Heart left ventricle (tissue), 13 donors: ENCODE data around the gene ETV7.

ENCODE experiments used
- POLR2A ChIP-seq, 2 donors: fragments of 450-650 bp; IDR thresholded peaks; one replicate each; pipeline ENCODE4 v1.6.1; 2017; ENCODE audit warnings: antibody characterized with exemption in 2 of 2, mild to moderate bottlenecking in 2 of 2, moderate library complexity in 2 of 2
- TF ChIP-seq, protein P1 (sequence below), 12 donors: fragments of 200-600 bp; sonication (generic) in 4 of 12; IDR thresholded peaks; one replicate each; pipeline versions ENCODE4 v1.5.0 to v1.8.0; 2018 to 2022; ENCODE audit warnings: antibody characterized with exemption in 12 of 12, mild to moderate bottlenecking in 5 of 12
- donor health status: ischemic (EF 13 %, LVEDD 7.1; RV severe dilation, severe dysfunction).
- donor health status: DM: no; HTN: yes; CAD: no.
- donor health status: DM: no; HTN: no; CAD: no.
- donor health status: ischemic (EF 25% LVEDD 6.9; RV normal size, moderate dysfunction).
- donor health status: ischemic (EF 25% LVEDD 5.7; RV mildly dilated, moderate dysfunction).
- donor health status: ischemic (EF 35%, LVEDD 5.7; RV mildly dilated, moderate dysfunction).
- donor health status: nonischemic (EF 11% LVEDD 7.7; RV severe dilation, severe dysfunction).
- donor health status: DM: yes; HTN: yes; CAD: no.
- donor health status: PGD.
- donor health status: ischemic (EF 29% LVEDD 5.4; RV normal size, mild dysfunction).
- donor health status: nonischemic (EF 23%, LVEDD 6.1; RV moderate dilation, normal function).

DNA sequence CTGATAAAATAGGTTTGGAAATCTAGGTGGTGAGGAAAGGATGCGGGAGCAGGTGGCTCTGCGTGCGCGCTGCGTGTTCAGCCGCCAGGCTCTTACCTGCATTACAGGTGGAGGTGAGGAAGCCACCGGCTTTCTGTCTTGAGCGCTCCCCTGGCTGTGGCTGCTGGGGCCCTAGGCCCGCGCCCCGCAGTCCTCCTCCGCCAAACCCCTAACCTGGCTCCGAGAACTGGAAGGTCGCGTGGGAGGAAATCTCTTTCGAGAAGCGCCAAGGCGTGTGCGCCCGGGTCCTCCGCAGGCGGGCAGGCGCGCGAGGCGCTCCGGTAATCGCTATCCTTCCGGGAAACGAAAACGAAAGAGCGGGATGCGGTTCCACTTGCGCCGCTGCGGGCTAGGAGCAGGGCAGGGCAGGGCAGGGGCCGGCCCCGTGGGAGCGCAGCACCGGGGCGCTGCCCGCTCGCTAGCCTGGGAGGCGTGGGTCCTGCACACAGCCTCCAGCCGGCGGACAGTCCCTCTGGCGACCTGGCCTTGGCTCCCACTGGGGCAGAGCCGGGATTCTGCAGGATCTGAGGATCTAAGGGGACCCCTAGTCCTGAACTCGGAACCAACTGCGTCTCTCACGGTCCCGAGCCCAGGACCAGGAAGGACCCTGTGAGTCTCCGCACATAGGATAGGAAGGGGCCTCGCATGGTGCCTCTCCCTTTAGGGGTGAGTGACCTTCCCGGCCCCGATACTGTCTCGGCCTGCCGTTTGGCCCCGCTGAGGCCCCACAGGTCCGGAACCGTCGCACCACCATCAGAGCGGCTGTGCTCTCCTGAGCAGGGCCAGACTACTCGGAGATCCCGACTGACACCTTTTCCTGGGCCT is at the start of gene ETV7:
- TF ChIP-seq, protein P1, sequence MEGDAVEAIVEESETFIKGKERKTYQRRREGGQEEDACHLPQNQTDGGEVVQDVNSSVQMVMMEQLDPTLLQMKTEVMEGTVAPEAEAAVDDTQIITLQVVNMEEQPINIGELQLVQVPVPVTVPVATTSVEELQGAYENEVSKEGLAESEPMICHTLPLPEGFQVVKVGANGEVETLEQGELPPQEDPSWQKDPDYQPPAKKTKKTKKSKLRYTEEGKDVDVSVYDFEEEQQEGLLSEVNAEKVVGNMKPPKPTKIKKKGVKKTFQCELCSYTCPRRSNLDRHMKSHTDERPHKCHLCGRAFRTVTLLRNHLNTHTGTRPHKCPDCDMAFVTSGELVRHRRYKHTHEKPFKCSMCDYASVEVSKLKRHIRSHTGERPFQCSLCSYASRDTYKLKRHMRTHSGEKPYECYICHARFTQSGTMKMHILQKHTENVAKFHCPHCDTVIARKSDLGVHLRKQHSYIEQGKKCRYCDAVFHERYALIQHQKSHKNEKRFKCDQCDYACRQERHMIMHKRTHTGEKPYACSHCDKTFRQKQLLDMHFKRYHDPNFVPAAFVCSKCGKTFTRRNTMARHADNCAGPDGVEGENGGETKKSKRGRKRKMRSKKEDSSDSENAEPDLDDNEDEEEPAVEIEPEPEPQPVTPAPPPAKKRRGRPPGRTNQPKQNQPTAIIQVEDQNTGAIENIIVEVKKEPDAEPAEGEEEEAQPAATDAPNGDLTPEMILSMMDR (IDR thresholded peaks at IDR 0.05): no peak
- TF ChIP-seq POLR2A (IDR thresholded peaks at IDR 0.05): no peak
